HCT116 (cell line): Measurements from ENCODE around the gene IL1RN. TPM values are rescaled to one million over a fixed set of nuclear protein-coding genes. Genes with fewer than 3 reads are reported as not detected.

ENCODE experiments used
- ATAC-seq: fragments of 200-7000 bp; cut with Tn5 transposase; 2 replicates; pipeline ENCODE4 v1.9.1; 2020; ENCODE audit warnings: mild to moderate bottlenecking, moderate library complexity
- BruUV-seq: library from RNA; stranded (reverse); fragments of 400-500 nt; replicated peaks from 2 replicates; lab custom pipeline; 2021; lab: Mats Ljungman, UMichigan
- CTCF ChIA-PET: fragments of 300-600 bp; sonication (Branson Sonifier 250); formaldehyde crosslinking; loops from one replicate; lab custom pipeline; 2021; ENCODE audit warnings: antibody characterized with exemption; lab: Charles Lee
- POLR2A ChIA-PET: fragments of 300-600, 350-600 bp; sonication (Branson Sonifier 250); formaldehyde crosslinking; loops from one replicate; lab custom pipeline; 2021; ENCODE audit warnings: antibody characterized with exemption; lab: Charles Lee
- RAD21 ChIA-PET, 2 experiments: fragments of 300-600 bp; sonication (Branson Sonifier 250); formaldehyde crosslinking; loops; one replicate each; lab custom pipeline; 2023; ENCODE audit warnings: low total read pairs in 2 of 2; ENCODE audit not compliant: uncharacterized antibody in 2 of 2, unreplicated experiment in 2 of 2, low non-redundant PET in 1 of 2; lab: Charles Lee
- DNase-seq: peaks from one replicate; pipeline ENCODE4 v3.0.0-alpha.2; 2010; ENCODE audit warnings: low read depth, low spot score
- H2AFZ ChIP-seq: fragments of 200-600 bp; shearing (Covaris generic), sonication (generic); 2 replicates; pipeline ENCODE4 v1.6.1; 2017; ENCODE audit warnings: low read depth, mixed run types, mixed read lengths, antibody characterized with exemption, low read length; ENCODE audit not compliant: poor library complexity, severe bottlenecking
- H3K27ac ChIP-seq: 2 replicates; pipeline ENCODE4 v1.5.1; 2012; ENCODE audit warnings: low read depth, low read length
- H3K27me3 ChIP-seq: fragments of 200-600 bp; sonication (generic); 2 replicates; pipeline ENCODE4 v1.6.1; 2016; ENCODE audit warnings: mixed run types, low read length, mixed read lengths; ENCODE audit not compliant: insufficient read depth
- H3K36me3 ChIP-seq, 2 experiments: fragments of 200-500 bp in 1 of 2; fragments of 200-600 bp in 1 of 2; sonication (Bioruptor generic) in 1 of 2; sonication (generic) in 1 of 2; 2 replicates each; pipeline versions ENCODE4 v1.5.1 to v1.6.1; 2014 to 2016; ENCODE audit warnings: low read length in 2 of 2, inconsistent platforms in 1 of 2, mixed read lengths in 1 of 2, mixed run types in 1 of 2; ENCODE audit not compliant: insufficient read depth in 2 of 2, control insufficient read depth in 1 of 2
- H3K4me1 ChIP-seq, 2 experiments: fragments of 200-600 bp in 1 of 2; sonication (generic) in 1 of 2; 2 replicates each; pipeline versions ENCODE4 v1.5.1 to v1.6.1; 2012 to 2017; ENCODE audit warnings: low read length in 2 of 2, inconsistent platforms in 1 of 2, mild to moderate bottlenecking in 1 of 2, mixed read lengths in 1 of 2, mixed run types in 1 of 2, moderate library complexity in 1 of 2; ENCODE audit not compliant: insufficient read depth in 2 of 2, control insufficient read depth in 1 of 2
- H3K4me2 ChIP-seq: fragments of 200-600 bp; sonication (generic); 2 replicates; pipeline ENCODE4 v1.6.1; 2017; ENCODE audit warnings: mixed run types, low read length, mixed read lengths
- H3K4me3 ChIP-seq, 2 experiments: fragments of 200-600 bp in 1 of 2; sonication (generic) in 1 of 2; replicated peaks in 1 of 2; 2 replicates each; pipeline ENCODE4 v1.5.1; 2011 to 2016; ENCODE audit warnings: low read length in 2 of 2, control low read depth in 1 of 2, low read depth in 1 of 2, mild to moderate bottlenecking in 1 of 2, mixed read lengths in 1 of 2, mixed run types in 1 of 2
- H3K79me2 ChIP-seq: fragments of 200-600 bp; sonication (generic); 2 replicates; pipeline ENCODE4 v1.6.1; 2017; ENCODE audit warnings: mild to moderate bottlenecking, mixed run types, low read length, moderate library complexity, mixed read lengths; ENCODE audit not compliant: insufficient read depth
- H3K9ac ChIP-seq: fragments of 200-600 bp; sonication (generic); 2 replicates; pipeline ENCODE4 v1.6.1; 2016; ENCODE audit warnings: low read length, mixed read lengths
- H3K9me2 ChIP-seq: fragments of 200-600 bp; sonication (generic), shearing (Covaris generic); 2 replicates; pipeline ENCODE4 v1.6.1; 2017; ENCODE audit warnings: mixed run types, mild to moderate bottlenecking, moderate library complexity; ENCODE audit not compliant: insufficient read depth
- H3K9me3 ChIP-seq, 2 experiments: fragments of 200-500 bp in 1 of 2; fragments of 200-600 bp in 1 of 2; sonication (Bioruptor generic) in 1 of 2; sonication (generic) in 1 of 2; 2 replicates each; pipeline ENCODE4 v1.6.1; 2014 to 2017; ENCODE audit warnings: low read length in 2 of 2, mixed read lengths in 2 of 2, inconsistent platforms in 1 of 2, low read depth in 1 of 2, mild to moderate bottlenecking in 1 of 2, mixed run types in 1 of 2, moderate library complexity in 1 of 2; ENCODE audit not compliant: control insufficient read depth in 1 of 2, insufficient read depth in 1 of 2
- H4K20me1 ChIP-seq: fragments of 200-600 bp; sonication (generic), shearing (Covaris generic); 2 replicates; pipeline ENCODE4 v1.6.1; 2017; ENCODE audit warnings: mixed run types, mild to moderate bottlenecking, moderate library complexity; ENCODE audit not compliant: insufficient read depth
- CBX3 ChIP-seq: IDR thresholded peaks from 2 replicates; pipeline ENCODE4 v1.6.1; 2012; ENCODE audit warnings: low read depth
- EGR1 ChIP-seq: IDR thresholded peaks from 2 replicates; pipeline ENCODE4 v1.6.1; 2012; ENCODE audit warnings: low read depth
- ELF1 ChIP-seq: IDR thresholded peaks from 2 replicates; pipeline ENCODE4 v1.6.1; 2012; ENCODE audit warnings: low read depth, borderline replicate concordance
- EZH2phosphoT487 ChIP-seq: fragments of 200-600 bp; IDR thresholded peaks from 2 replicates; pipeline ENCODE4 v1.6.1; 2018; ENCODE audit warnings: antibody characterized with exemption, borderline replicate concordance
- FOSL1 ChIP-seq: IDR thresholded peaks from 2 replicates; pipeline ENCODE4 v1.6.1; 2012; ENCODE audit warnings: low read depth
- POLR2A ChIP-seq: IDR thresholded peaks from 2 replicates; pipeline ENCODE4 v1.7.0; 2011; ENCODE audit warnings: borderline replicate concordance; ENCODE audit not compliant: insufficient read depth, insufficient read length; ENCODE audit errors: extremely low read depth
- SIN3A ChIP-seq: IDR thresholded peaks from 2 replicates; pipeline ENCODE4 v1.6.1; 2012; ENCODE audit warnings: low read depth
- SP1 ChIP-seq: IDR thresholded peaks from 2 replicates; pipeline ENCODE4 v1.6.1; 2012; ENCODE audit warnings: low read depth
- SRF ChIP-seq: IDR thresholded peaks from 2 replicates; pipeline ENCODE4 v1.6.1; 2012; ENCODE audit warnings: low read depth
- TCF7L2 ChIP-seq: IDR thresholded peaks from 2 replicates; pipeline ENCODE4 v1.7.0; 2011; ENCODE audit warnings: borderline replicate concordance, inconsistent platforms; ENCODE audit not compliant: insufficient read depth, insufficient read length; ENCODE audit errors: extremely low read depth
- YY1 ChIP-seq: IDR thresholded peaks from 2 replicates; pipeline ENCODE4 v1.6.1; 2011; ENCODE audit warnings: low read length, low read depth, moderate library complexity, mild to moderate bottlenecking; ENCODE audit not compliant: insufficient replicate concordance; ENCODE audit errors: extremely low read depth
- ZBTB33 ChIP-seq: IDR thresholded peaks from 2 replicates; pipeline ENCODE4 v1.6.1; 2011; ENCODE audit warnings: mild to moderate bottlenecking, low read length, moderate library complexity; ENCODE audit not compliant: insufficient replicate concordance; ENCODE audit errors: extremely low read depth
- ZFX ChIP-seq: fragments of 450-650 bp; IDR thresholded peaks from 2 replicates; pipeline ENCODE4 v1.6.1; 2017
- ZNF274 ChIP-seq: fragments of 200-500 bp; sonication (Bioruptor generic); IDR thresholded peaks from 2 replicates; pipeline ENCODE4 v1.6.1; 2014; ENCODE audit warnings: mild to moderate bottlenecking, low read depth, low read length, inconsistent platforms
- intact Hi-C: fragments of 100-400 bp; cut with micrococcal nuclease; formaldehyde crosslinking; loops from 2 replicates; pipeline ENCODE4 v1.10.0; 2022
- total RNA-seq: library from RNA; stranded (reverse); gene quantifications from one replicate; pipeline ENCODE4 v1.2.1, GENCODE V29; 2021; ENCODE audit not compliant: unreplicated experiment

Gene IL1RN
- total RNA-seq, 1 experiment from 2014 or later: 0.25 TPM

DNA sequence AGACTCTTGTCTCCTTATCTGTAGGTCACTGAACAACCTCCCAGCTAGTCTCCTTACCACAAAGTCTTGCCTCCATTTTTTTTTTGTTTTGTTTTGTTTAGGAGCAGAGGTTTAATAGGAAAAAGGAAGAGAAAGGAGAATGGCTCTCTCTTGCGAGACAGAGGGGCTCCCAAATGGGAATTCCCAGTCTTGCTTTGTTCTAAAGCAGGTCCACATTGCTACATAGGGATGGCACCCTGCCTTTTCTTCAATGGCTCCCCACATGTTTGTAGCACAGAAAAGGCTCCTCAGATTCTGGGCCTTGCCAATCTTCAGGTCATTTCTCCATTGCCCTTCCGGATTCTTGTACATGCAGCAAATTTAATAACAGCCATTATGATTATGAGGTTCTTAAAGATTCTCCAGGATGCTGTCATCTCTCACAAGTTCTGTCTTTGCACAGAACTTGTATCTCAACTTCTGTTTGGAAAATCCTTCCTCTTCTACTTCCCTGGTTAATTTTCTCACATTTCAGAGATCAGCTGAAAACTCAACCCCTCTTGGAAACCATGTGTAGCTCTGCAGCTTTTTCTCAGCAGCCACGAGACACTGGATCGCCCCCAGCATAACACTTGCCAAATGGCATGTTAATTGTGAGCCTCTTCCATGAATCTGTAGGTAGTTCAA lies 36.0 kb upstream of the IL1RN start:
- DNase-seq: no peak
- Histone ChIP-seq H3K79me2 (no peaks in the 10 kb centered on the region), H4K20me1 (no peaks in the 10 kb centered on the region), H3K4me1 (no peaks in the 10 kb centered on the region), H3K4me3 (no peak overlapping the region), H3K27ac (no peak overlapping the region), H3K9me3 (no peaks in the 10 kb centered on the region), H3K36me3 (no peaks in the 10 kb centered on the region), H3K27me3 (no peaks in the 10 kb centered on the region; the same call in 1 of the 2 replicates), H3K9me2 (no peaks in the 10 kb centered on the region), H3K9ac (no peak overlapping the region), H3K4me2 (no peak overlapping the region), H2AFZ (no peak overlapping the region)
- TF ChIP-seq TCF7L2: no peak
- no peak for TF ChIP-seq EZH2phosphoT487
- TF ChIP-seq SRF: no peak
- no peak for TF ChIP-seq POLR2A
- no peak for TF ChIP-seq CBX3
- no peak for TF ChIP-seq ZFX
- TF ChIP-seq ZBTB33: no peak
- TF ChIP-seq SP1: no peak
- no peak for TF ChIP-seq SIN3A
- no peak for TF ChIP-seq ELF1
- no peak for TF ChIP-seq YY1
- TF ChIP-seq FOSL1: no peak
- no peak for TF ChIP-seq ZNF274
- no peak for TF ChIP-seq EGR1
- CTCF ChIA-PET: no interaction called here
- intact Hi-C loops: no loop called here
- POLR2A ChIA-PET: no interaction called here
- BruUV-seq: no TSS peak
- RAD21 ChIA-PET: no interaction called here
- ATAC-seq: no peak
